H9 (cell line): Measurements from ENCODE around the gene LRP3. TPM values are rescaled to one million over a fixed set of nuclear protein-coding genes. Genes with fewer than 3 reads are reported as not detected.

ENCODE experiments used
- DNase-seq: peaks from one replicate; pipeline ENCODE4 v3.0.0-alpha.2; 2017
- H2AFZ ChIP-seq: one replicate; pipeline ENCODE4 v1.6.1; 2013; ENCODE audit warnings: mild to moderate bottlenecking, low read length, control low read depth, moderate library complexity
- H2AK5ac ChIP-seq: 2 replicates; pipeline ENCODE4 v1.6.1; 2013; ENCODE audit warnings: low read length, control low read depth, mixed read lengths; ENCODE audit not compliant: insufficient read length
- H2BK120ac ChIP-seq: one replicate; pipeline ENCODE4 v1.6.1; 2013; ENCODE audit warnings: low read depth, mild to moderate bottlenecking, low read length, control low read depth, inconsistent platforms; ENCODE audit not compliant: poor library complexity, severe bottlenecking
- H2BK12ac ChIP-seq: 2 replicates; pipeline ENCODE4 v1.6.1; 2013; ENCODE audit warnings: low read length, control low read depth, mixed read lengths, low read depth; ENCODE audit not compliant: insufficient read length
- H2BK15ac ChIP-seq: 2 replicates; pipeline ENCODE4 v1.6.1; 2013; ENCODE audit warnings: low read depth, low read length, control low read depth
- H2BK20ac ChIP-seq: one replicate; pipeline ENCODE4 v1.6.1; 2013; ENCODE audit warnings: low read depth, mild to moderate bottlenecking, low read length, control low read depth, inconsistent platforms; ENCODE audit not compliant: poor library complexity, severe bottlenecking
- H2BK5ac ChIP-seq: 2 replicates; pipeline ENCODE4 v1.6.1; 2013; ENCODE audit warnings: low read length, control low read depth, mixed read lengths; ENCODE audit not compliant: insufficient read length
- H3K14ac ChIP-seq: 2 replicates; pipeline ENCODE4 v1.6.1; 2013; ENCODE audit warnings: low read length, control low read depth; ENCODE audit not compliant: insufficient read depth
- H3K18ac ChIP-seq: 2 replicates; pipeline ENCODE4 v1.6.1; 2013; ENCODE audit warnings: low read depth, mild to moderate bottlenecking, mixed read lengths, low read length, control low read depth; ENCODE audit not compliant: insufficient read length
- H3K23ac ChIP-seq: 2 replicates; pipeline ENCODE4 v1.6.1; 2013; ENCODE audit warnings: low read length, control low read depth, mixed read lengths, low read depth; ENCODE audit not compliant: insufficient read length
- H3K23me2 ChIP-seq: 2 replicates; pipeline ENCODE4 v1.6.1; 2013; ENCODE audit warnings: low read depth, mild to moderate bottlenecking, mixed read lengths, low read length, control low read depth; ENCODE audit not compliant: insufficient read length, poor library complexity, severe bottlenecking
- H3K27ac ChIP-seq: 2 replicates; pipeline ENCODE4 v1.5.1; 2013; ENCODE audit warnings: low read length, control low read depth, mixed read lengths, low read depth; ENCODE audit not compliant: insufficient read length
- H3K27me3 ChIP-seq: 2 replicates; pipeline ENCODE4 v1.6.1; 2013; ENCODE audit warnings: low read length, control low read depth, inconsistent platforms; ENCODE audit not compliant: insufficient read depth
- H3K4ac ChIP-seq: 2 replicates; pipeline ENCODE4 v1.6.1; 2013; ENCODE audit warnings: low read depth, mild to moderate bottlenecking, control low read depth, inconsistent platforms, low read length, moderate library complexity
- H3K4me1 ChIP-seq: 2 replicates; pipeline ENCODE4 v1.6.1; 2013; ENCODE audit warnings: low read length, control low read depth, inconsistent platforms; ENCODE audit not compliant: insufficient read depth
- H3K4me2 ChIP-seq: 2 replicates; pipeline ENCODE4 v1.6.1; 2013; ENCODE audit warnings: low read length, control low read depth, mixed read lengths; ENCODE audit not compliant: insufficient read length, insufficient read depth
- H3K56ac ChIP-seq: 2 replicates; pipeline ENCODE4 v1.6.1; 2013; ENCODE audit warnings: low read depth, mild to moderate bottlenecking, mixed read lengths, low read length, control low read depth; ENCODE audit not compliant: insufficient read length
- H3K79me1 ChIP-seq: 2 replicates; pipeline ENCODE4 v1.6.1; 2013; ENCODE audit warnings: low read depth, mild to moderate bottlenecking, moderate library complexity, low read length, control low read depth, inconsistent platforms; ENCODE audit not compliant: insufficient read depth, poor library complexity, severe bottlenecking
- H3K79me2 ChIP-seq: 2 replicates; pipeline ENCODE4 v1.6.1; 2013; ENCODE audit warnings: low read length, control low read depth, inconsistent platforms; ENCODE audit not compliant: insufficient read depth
- H3K9ac ChIP-seq: 2 replicates; pipeline ENCODE4 v1.6.1; 2013; ENCODE audit warnings: low read length, control low read depth, mixed read lengths; ENCODE audit not compliant: insufficient read length; ENCODE audit errors: extremely low read depth
- H3K9me3 ChIP-seq: one replicate; pipeline ENCODE4 v1.6.1; 2013; ENCODE audit warnings: low read depth, low read length, inconsistent platforms; ENCODE audit not compliant: control insufficient read depth
- H3T11ph ChIP-seq: one replicate; pipeline ENCODE4 v1.6.1; 2013; ENCODE audit warnings: mild to moderate bottlenecking, low read length, control low read depth, inconsistent platforms
- H4K20me1 ChIP-seq: one replicate; pipeline ENCODE4 v1.6.1; 2013; ENCODE audit not compliant: control insufficient read depth, insufficient read length, insufficient read depth
- H4K5ac ChIP-seq: 2 replicates; pipeline ENCODE4 v1.6.1; 2013; ENCODE audit warnings: low read depth, mild to moderate bottlenecking, mixed read lengths, low read length, control low read depth; ENCODE audit not compliant: insufficient read length
- H4K8ac ChIP-seq: replicated peaks from 2 replicates; pipeline ENCODE4 v1.6.1; 2013; ENCODE audit warnings: low read length, control low read depth, mixed read lengths, low read depth; ENCODE audit not compliant: insufficient read length
- H4K91ac ChIP-seq: 2 replicates; pipeline ENCODE4 v1.6.1; 2013; ENCODE audit warnings: low read depth, mild to moderate bottlenecking, moderate library complexity, mixed read lengths, low read length, control low read depth; ENCODE audit not compliant: insufficient read length
- H3K27ac Mint-ChIP-seq, 3 experiments: 2 replicates in 2 of 3; 3 replicates in 1 of 3; pipeline ENCODE4 v1.8.0; 2020 to 2021; ENCODE audit warnings: mixed read lengths in 3 of 3, mild to moderate bottlenecking in 1 of 3, moderate library complexity in 1 of 3
- H3K27me3 Mint-ChIP-seq: 2 replicates; pipeline ENCODE4 v1.8.0; 2021; ENCODE audit warnings: low read depth, mild to moderate bottlenecking, moderate library complexity, mixed read lengths
- H3K36me3 Mint-ChIP-seq, 3 experiments: 2 replicates in 2 of 3; 3 replicates in 1 of 3; pipeline ENCODE4 v1.8.0; 2020 to 2021; ENCODE audit warnings: low read depth in 3 of 3, mixed read lengths in 3 of 3; ENCODE audit not compliant: insufficient read depth in 1 of 3
- H3K4me1 Mint-ChIP-seq, 2 experiments: 2 replicates each; pipeline ENCODE4 v1.8.0; 2020; ENCODE audit warnings: mixed read lengths in 2 of 2
- H3K4me3 Mint-ChIP-seq, 2 experiments: 2 replicates in 1 of 2; 3 replicates in 1 of 2; pipeline ENCODE4 v1.8.0; 2020 to 2021; ENCODE audit warnings: mild to moderate bottlenecking in 2 of 2, mixed read lengths in 2 of 2, moderate library complexity in 1 of 2
- H3K9me3 Mint-ChIP-seq, 2 experiments: 2 replicates in 1 of 2; 3 replicates in 1 of 2; pipeline ENCODE4 v1.8.0; 2020; ENCODE audit warnings: mild to moderate bottlenecking in 2 of 2, mixed read lengths in 2 of 2, moderate library complexity in 1 of 2
- CTCF ChIP-seq: fragments of 200-600 bp; sonication (generic); conservative IDR thresholded peaks from 3 replicates; pipeline ENCODE4 v1.8.0; 2021; ENCODE audit warnings: antibody characterized with exemption, mild to moderate bottlenecking
- WGBS: extraction: QIAGEN DNeasy Blood & Tissue Kit; methylation state at CpG from one replicate; pipeline ENCODE4 v1.1.7; 2013; ENCODE audit warnings: missing lambda C conversion rate, low lambda C conversion rate, mixed read lengths; ENCODE audit not compliant: insufficient read length; ENCODE audit errors: extremely low coverage; 5-methylcytosine and 5-hydroxymethylcytosine counted together
- total RNA-seq: library from RNA; stranded (reverse); gene quantifications from 2 replicates; pipeline ENCODE4 v1.2.1, GENCODE V29; 2021

The LRP3 gene
- total RNA-seq, 1 experiment from 2014 or later = 29.2 TPM

- no peak for TF ChIP-seq CTCF
- Histone ChIP-seq H3K9me3 (no peaks in the 10 kb centered on the region), H3K23ac (no peak overlapping the region), H3K79me2 (no peaks in the 10 kb centered on the region), H2BK12ac (no peak overlapping the region), H3K4me2 (no peak overlapping the region), H3K27ac (no peak overlapping the region), H2BK5ac (no peak overlapping the region), H2BK20ac (no peak overlapping the region), H4K8ac (no peak overlapping the region), H3K79me1 (no peaks in the 10 kb centered on the region), H4K5ac (no peak overlapping the region), H3K27me3 (no peaks in the 10 kb centered on the region), H4K20me1 (no peaks in the 10 kb centered on the region), H4K91ac (no peak overlapping the region), H3K4ac (no peak overlapping the region), H3K18ac (no peak overlapping the region), H3K23me2 (no peaks in the 10 kb centered on the region), H2BK120ac (no peak overlapping the region), H2AFZ (no peak overlapping the region), H3K9ac (no peak overlapping the region), H3K56ac (no peak overlapping the region), H2AK5ac (no peak overlapping the region), H2BK15ac (no peak overlapping the region), H3T11ph (no peak overlapping the region), H3K14ac (no peak overlapping the region), H3K4me1 (no peaks in the 10 kb centered on the region)
- no peaks in the 10 kb centered on the region for H3K9me3 Mint-ChIP-seq
- DNase-seq = no peak
- no peak overlapping the region for H3K4me3 Mint-ChIP-seq
- H3K36me3 Mint-ChIP-seq = no peaks in the 10 kb centered on the region
- H3K4me1 Mint-ChIP-seq = peaks cover 9 to 14% of the 10 kb centered on the region in 2 experiments
- WGBS = no CpG with 5 or more reads among the region's 30 CpGs
- H3K27ac Mint-ChIP-seq = no peak overlapping the region; a peak in 1 of 7 replicates
- peaks cover 2% of the 10 kb centered on the region; the same call in 1 of the 2 replicates for H3K27me3 Mint-ChIP-seq
Observed at GRCh38 chr19:33212436-33213172, 18.5 kb downstream of the LRP3 start.
